IPS-20b (cell line): ENCODE results near the gene XIRP1.
"Not testable (repeated sequence)": the region's sequence is repeated elsewhere in the genome, so short reads cannot be mapped to it uniquely, and the experiment has no call there.

Experiments
- H3K27ac ChIP-seq: one replicate; pipeline ENCODE4 v1.5.1; 2013; ENCODE audit warnings: low read length
- H3K27me3 ChIP-seq: 2 replicates; pipeline ENCODE4 v1.6.1; 2013; ENCODE audit warnings: mild to moderate bottlenecking, low read length, inconsistent platforms; ENCODE audit not compliant: insufficient read depth
- H3K36me3 ChIP-seq: 2 replicates; pipeline ENCODE4 v1.6.1; 2013; ENCODE audit warnings: low read depth, mild to moderate bottlenecking, inconsistent platforms, low read length, moderate library complexity; ENCODE audit not compliant: insufficient read depth
- H3K4me1 ChIP-seq: 2 replicates; pipeline ENCODE4 v1.6.1; 2013; ENCODE audit warnings: mild to moderate bottlenecking, control low read depth, inconsistent platforms, low read length, moderate library complexity; ENCODE audit not compliant: insufficient read depth
- H3K4me3 ChIP-seq: 2 replicates; pipeline ENCODE4 v1.5.1; 2013; ENCODE audit warnings: mild to moderate bottlenecking, low read length, inconsistent platforms
- H3K9ac ChIP-seq: 2 replicates; pipeline ENCODE4 v1.6.1; 2013; ENCODE audit warnings: low read depth, mild to moderate bottlenecking, inconsistent platforms, low read length, moderate library complexity
- H3K9me3 ChIP-seq: 2 replicates; pipeline ENCODE4 v1.6.1; 2013; ENCODE audit warnings: mild to moderate bottlenecking, low read depth, low read length, inconsistent platforms; ENCODE audit not compliant: insufficient read depth

The XIRP1 gene, protein sequence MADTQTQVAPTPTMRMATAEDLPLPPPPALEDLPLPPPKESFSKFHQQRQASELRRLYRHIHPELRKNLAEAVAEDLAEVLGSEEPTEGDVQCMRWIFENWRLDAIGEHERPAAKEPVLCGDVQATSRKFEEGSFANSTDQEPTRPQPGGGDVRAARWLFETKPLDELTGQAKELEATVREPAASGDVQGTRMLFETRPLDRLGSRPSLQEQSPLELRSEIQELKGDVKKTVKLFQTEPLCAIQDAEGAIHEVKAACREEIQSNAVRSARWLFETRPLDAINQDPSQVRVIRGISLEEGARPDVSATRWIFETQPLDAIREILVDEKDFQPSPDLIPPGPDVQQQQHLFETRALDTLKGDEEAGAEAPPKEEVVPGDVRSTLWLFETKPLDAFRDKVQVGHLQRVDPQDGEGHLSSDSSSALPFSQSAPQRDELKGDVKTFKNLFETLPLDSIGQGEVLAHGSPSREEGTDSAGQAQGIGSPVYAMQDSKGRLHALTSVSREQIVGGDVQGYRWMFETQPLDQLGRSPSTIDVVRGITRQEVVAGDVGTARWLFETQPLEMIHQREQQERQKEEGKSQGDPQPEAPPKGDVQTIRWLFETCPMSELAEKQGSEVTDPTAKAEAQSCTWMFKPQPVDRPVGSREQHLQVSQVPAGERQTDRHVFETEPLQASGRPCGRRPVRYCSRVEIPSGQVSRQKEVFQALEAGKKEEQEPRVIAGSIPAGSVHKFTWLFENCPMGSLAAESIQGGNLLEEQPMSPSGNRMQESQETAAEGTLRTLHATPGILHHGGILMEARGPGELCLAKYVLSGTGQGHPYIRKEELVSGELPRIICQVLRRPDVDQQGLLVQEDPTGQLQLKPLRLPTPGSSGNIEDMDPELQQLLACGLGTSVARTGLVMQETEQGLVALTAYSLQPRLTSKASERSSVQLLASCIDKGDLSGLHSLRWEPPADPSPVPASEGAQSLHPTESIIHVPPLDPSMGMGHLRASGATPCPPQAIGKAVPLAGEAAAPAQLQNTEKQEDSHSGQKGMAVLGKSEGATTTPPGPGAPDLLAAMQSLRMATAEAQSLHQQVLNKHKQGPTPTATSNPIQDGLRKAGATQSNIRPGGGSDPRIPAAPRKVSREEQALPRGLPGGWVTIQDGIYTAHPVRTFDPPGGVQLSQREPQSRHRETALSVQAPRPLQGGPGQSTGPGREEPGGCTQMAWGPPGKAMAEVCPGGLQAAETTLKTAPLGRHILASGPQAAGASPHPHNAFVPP (N-terminal part only)

DNA sequence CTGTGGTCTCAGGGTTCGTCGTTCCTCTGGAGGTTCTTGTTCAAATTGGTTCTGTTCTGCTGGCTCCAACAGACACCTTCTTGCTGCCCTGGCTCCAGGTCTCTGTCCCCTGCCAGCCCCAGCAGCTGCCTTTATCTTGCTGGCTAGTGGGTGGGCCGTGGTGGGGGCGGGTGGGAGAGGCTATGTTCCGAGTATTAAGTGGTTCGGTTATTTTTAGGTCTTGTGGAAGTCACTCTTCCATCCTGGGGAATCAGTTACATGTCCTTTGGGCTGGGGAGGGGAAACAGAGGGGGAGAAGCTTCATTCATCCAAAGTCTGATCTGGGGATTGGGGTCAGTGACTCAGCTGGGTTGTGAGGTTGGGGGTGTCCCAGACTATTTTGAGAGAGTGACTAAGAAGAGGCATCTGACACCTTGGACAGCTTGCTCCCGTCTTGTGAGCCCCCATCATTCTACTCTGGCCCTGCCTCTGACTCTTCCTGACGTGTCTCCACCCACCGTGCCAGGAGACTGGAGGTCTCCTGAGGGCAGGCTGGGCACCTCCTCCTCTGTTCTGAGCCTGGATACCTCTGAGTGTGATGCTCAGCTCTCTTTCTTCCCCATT is at the start of gene XIRP1:
Gene XIRP1 (minus strand): TSS at position 106 of the 603 bp plus-strand sequence. CDS start 3,150 bp downstream, outside the sequence.
- Histone ChIP-seq H3K27ac (no peak within 1 kb of the TSS), H3K27me3 (no peaks in the 10 kb centered on the region), H3K4me1 (no peaks in the 10 kb centered on the region), H3K36me3 (no peaks in the 10 kb centered on the region), H3K4me3 (no peak within 1 kb of the TSS), H3K9me3 (no peaks in the 10 kb centered on the region), H3K9ac (no peak within 1 kb of the TSS)

DNA sequence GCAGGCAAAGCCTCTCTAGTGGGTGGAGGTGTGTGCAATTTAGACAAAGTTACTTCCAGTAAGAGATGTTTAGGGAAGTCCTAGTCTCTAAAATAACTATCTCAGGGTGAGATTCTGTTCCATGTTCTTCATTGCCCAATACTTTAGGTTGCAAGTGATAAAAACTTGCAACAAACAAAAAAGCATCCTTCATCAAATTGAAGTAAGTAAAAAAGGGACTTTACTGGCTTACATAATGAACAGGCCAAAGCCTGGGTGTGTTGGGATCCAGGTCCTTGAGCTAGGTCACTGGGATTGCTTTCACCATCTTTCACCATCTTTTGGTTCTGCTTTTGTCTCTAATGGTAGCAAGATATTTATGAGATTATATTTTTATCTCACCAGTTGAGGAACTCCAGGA is 49.2 kb upstream of the XIRP1 start:
- Histone ChIP-seq H3K9ac (no peak overlapping the region), H3K27me3 (no peaks in the 10 kb centered on the region; the same call in 1 of the 2 replicates), H3K4me3 (no peak overlapping the region), H3K9me3 (no peaks in the 10 kb centered on the region), H3K27ac (no peak overlapping the region), H3K4me1 (no peaks in the 10 kb centered on the region), H3K36me3 (no peaks in the 10 kb centered on the region)

DNA sequence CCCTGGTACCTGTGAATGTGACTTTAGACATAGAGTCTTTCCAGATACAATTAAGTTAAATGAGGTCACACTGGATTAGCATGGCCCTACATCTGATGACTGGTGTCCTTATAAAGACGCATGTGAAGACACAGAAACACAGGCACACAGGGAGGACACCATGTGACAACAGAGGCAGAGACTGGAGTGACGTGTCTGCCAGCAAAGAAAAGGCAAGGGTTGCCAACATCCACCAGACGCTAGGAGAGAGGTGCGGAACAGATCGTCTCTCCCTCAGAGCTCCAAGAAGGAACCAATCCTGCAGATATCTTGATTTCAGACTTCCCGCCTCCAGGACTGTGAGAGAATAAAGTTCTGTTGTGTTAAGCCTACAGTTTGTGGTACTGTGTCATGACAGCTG is 44.6 kb upstream of the XIRP1 start:
- no peak overlapping the region for H3K4me3 ChIP-seq
- no peak overlapping the region for H3K27ac ChIP-seq
- no peak overlapping the region for H3K9ac ChIP-seq
- H3K9me3 ChIP-seq = no peaks in the 10 kb centered on the region
- H3K27me3 ChIP-seq = no peaks in the 10 kb centered on the region; the same call in 1 of the 2 replicates
- no peaks in the 10 kb centered on the region for H3K4me1 ChIP-seq
- H3K36me3 ChIP-seq = no peaks in the 10 kb centered on the region

DNA sequence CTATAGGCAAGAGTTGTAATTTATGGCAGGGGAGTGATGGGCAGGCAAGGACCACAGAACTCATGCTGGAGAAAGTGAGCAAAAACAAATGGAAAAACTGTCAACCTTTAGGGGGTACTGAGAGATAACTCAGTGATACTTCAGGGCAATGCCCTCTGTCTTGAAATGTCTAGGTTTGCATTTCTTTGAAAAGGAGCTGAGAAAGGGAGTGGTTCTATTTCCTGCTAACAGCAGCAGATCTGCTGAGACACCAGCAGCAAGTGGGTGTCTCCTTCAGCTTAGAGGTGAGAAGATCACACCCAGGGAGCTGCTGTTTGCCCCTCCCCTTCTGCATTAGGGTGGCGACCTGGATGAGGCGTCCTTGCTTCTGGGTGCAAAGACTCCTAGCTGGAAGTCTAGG is 42.3 kb upstream of the XIRP1 start:
- Histone ChIP-seq H3K27me3 (no peaks in the 10 kb centered on the region; the same call in 1 of the 2 replicates), H3K36me3 (no peaks in the 10 kb centered on the region), H3K9me3 (no peaks in the 10 kb centered on the region), H3K27ac (no peak overlapping the region), H3K9ac (no peak overlapping the region), H3K4me3 (no peak overlapping the region), H3K4me1 (no peaks in the 10 kb centered on the region)

DNA sequence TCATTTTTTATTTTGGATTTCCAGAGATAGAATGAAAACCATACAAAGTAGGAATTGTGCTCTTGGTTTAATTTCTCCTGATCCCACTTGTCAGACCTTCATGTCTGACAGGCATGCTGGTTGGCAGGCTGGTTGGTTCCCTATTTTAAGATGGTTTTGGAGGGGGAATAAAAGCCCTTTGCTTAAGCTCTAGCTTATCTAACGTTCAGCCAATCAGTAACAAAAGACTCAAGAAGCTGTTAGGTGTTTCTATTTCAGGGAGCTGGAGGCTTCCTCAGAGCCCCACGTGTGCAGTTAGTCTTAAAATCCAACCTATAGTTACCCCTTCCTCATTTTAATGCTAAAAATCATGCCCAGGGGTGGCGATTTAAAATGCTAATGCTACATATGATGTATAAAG is 40.5 kb upstream of the XIRP1 start:
- Histone ChIP-seq H3K9me3 (no peaks in the 10 kb centered on the region), H3K4me3 (no peak overlapping the region), H3K36me3 (no peaks in the 10 kb centered on the region), H3K9ac (no peak overlapping the region), H3K27me3 (no peaks in the 10 kb centered on the region; the same call in 1 of the 2 replicates), H3K27ac (no peak overlapping the region), H3K4me1 (no peaks in the 10 kb centered on the region)

DNA sequence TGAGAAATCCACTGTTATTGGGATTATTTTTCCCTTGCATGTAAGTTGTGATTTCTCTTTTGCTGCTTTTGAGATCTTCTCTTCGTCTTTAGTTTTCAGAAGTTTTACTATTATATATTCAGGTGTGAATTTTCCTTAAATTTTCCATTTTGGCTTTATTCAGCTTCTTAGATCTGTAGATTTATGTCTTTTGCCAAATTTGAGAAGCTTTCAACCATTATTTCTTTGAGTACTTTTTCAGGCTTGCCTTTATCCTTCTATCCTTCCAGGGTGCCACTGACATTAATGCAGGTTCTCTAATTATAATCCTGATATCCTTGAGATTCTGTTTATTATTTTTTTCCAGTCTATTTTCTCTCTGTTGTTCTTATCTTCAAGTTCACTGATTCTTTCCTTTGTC is 38.1 kb upstream of the XIRP1 start:
- Histone ChIP-seq H3K4me1 (no peaks in the 10 kb centered on the region), H3K9ac (no peak overlapping the region), H3K27ac (no peak overlapping the region), H3K9me3 (no peaks in the 10 kb centered on the region), H3K4me3 (no peak overlapping the region), H3K36me3 (no peaks in the 10 kb centered on the region), H3K27me3 (no peaks in the 10 kb centered on the region)

DNA sequence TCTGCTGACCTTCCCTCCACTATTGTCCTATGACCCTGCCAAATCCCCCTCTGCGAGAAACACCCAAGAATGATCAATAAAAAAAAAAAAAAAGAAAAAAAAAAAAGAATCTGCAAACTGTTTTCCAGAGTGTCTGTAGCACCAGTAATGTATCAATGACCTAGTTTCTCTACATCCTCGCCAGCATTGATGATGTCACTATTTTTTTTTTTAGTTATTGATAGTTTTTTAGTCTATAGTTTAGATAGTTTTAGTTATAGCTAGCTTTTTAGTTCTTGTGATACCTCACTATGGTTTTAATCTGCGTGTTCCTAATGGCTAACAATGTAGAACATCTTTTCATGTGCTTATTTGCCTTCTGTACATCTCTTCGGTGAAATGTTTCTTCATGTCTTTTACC is 36.1 kb upstream of the XIRP1 start:
- Histone ChIP-seq H3K27ac (no peak overlapping the region), H3K4me3 (no peak overlapping the region), H3K27me3 (no peaks in the 10 kb centered on the region), H3K36me3 (no peaks in the 10 kb centered on the region), H3K9me3 (no peaks in the 10 kb centered on the region), H3K4me1 (no peaks in the 10 kb centered on the region), H3K9ac (no peak overlapping the region)

DNA sequence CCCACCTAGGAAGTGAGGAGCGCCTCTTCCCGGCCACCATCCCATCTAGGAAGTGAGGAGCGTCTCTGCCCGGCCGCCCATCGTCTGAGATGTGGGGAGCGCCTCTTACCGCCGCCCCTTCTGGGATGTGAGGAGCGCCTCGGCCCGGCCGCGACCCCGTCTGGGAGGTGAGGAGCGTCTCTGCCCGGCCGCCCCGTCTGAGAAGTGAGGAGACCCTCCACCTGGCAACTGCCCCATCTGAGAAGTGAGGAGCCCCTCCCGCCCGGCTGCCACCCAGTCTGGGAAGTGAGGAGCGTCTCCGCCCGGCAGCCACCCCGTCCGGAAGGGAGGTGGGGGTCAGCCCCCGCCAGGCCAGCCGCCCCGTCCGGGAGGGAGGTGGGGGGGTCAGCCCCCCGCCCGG is 35.2 kb upstream of the XIRP1 start:
- not testable (repeated sequence) for H3K4me1 ChIP-seq, H3K9ac ChIP-seq, H3K36me3 ChIP-seq, H3K27ac ChIP-seq, H3K4me3 ChIP-seq, H3K27me3 ChIP-seq, H3K9me3 ChIP-seq

DNA sequence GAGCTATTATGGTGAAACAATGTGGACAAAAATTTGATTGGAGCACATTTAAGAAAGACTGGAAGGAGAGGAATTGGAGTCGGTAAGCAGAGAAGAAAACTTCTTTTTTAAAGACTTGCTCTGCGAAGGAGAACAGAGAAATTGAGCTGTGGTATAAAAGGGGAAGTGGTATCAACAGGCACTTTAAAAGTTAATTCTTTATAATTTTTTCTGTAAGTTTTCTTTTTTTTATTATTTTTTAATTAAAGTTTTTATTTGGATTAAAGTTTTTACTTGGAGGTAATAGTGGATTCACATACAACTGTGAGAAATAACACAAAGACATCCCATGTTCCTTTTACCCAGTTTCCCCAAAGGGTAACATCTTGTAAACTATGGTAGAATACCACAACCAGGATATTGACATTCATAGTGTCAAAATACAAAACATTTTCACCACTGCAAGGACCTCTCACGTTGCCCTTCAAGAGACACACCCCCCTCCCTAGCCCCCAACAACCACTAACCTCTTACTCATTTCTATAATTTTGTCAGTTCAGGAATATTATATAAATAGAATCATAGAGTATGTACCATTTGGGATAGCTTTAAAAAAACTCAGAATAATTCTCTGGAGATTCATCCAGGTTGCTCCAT is 33.8 kb upstream of the XIRP1 start:
- H3K4me1 ChIP-seq = no peaks in the 10 kb centered on the region
- no peaks in the 10 kb centered on the region for H3K27me3 ChIP-seq
- H3K9ac ChIP-seq = no peak overlapping the region
- H3K9me3 ChIP-seq = no peaks in the 10 kb centered on the region
- no peak overlapping the region for H3K4me3 ChIP-seq
- no peaks in the 10 kb centered on the region for H3K36me3 ChIP-seq
- no peak overlapping the region for H3K27ac ChIP-seq

DNA sequence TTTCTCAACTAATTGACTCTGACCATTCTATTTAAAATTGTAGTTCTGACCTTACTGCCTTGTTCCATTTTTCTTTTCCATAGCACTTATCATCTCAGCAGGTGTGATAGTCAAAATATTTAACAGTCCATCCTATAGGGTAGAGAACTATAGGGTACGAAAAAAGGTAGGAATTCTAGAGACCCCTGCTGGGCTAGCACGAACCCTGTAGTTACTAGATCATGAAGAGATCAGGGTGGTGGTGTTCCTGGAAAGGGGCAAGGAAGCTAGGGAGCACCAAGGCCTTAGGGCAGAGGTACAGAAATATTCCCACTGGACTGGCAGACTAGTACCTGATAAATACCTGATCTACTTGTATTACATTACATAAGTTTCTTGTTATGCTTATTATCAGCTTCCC is 31.9 kb upstream of the XIRP1 start:
- no peaks in the 10 kb centered on the region for H3K9me3 ChIP-seq
- no peak overlapping the region for H3K27ac ChIP-seq
- no peak overlapping the region for H3K9ac ChIP-seq
- no peaks in the 10 kb centered on the region for H3K36me3 ChIP-seq
- H3K4me3 ChIP-seq = no peak overlapping the region
- no peaks in the 10 kb centered on the region for H3K4me1 ChIP-seq
- H3K27me3 ChIP-seq = no peaks in the 10 kb centered on the region

DNA sequence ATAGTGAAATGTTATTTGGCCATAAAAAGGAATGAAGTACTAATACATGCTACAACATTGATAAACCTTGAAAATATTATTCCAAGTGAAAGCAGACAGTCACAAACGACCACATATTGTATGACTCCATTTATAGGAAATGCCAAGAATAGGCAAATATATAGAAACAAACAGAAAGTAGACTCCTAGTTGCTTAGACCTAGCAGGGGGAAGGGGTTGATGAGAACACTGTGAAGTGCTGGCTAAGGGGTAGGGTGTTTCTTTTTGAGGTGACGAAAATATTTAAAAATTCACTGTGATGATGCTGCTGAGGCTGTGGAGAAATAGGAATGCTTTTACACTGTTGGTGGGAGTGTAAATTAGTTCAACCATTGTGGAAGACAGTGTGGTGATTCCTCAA is 30.5 kb upstream of the XIRP1 start:
- Histone ChIP-seq H3K36me3 (no peaks in the 10 kb centered on the region), H3K27ac (no peak overlapping the region), H3K4me3 (no peak overlapping the region), H3K4me1 (no peaks in the 10 kb centered on the region), H3K27me3 (no peaks in the 10 kb centered on the region), H3K9ac (no peak overlapping the region), H3K9me3 (no peaks in the 10 kb centered on the region)
